Mammary epithelial cell (primary cell): Measurements from ENCODE around the gene ENDOD1.

Experiments used
- EZH2 ChIP-seq: IDR thresholded peaks from 2 replicates; pipeline ENCODE4 v1.6.1; 2012; ENCODE audit warnings: low read length, inconsistent platforms, borderline replicate concordance
- TF ChIP-seq, protein P1 (sequence below), 2 donors: IDR thresholded peaks in 1 of 2; conservative IDR thresholded peaks in 1 of 2; 2 replicates each; pipeline ENCODE4 v1.5.1; 2011 to 2012; ENCODE audit warnings: inconsistent platforms in 2 of 2, low read length in 2 of 2, mild to moderate bottlenecking in 2 of 2, control low read depth in 1 of 2, low read depth in 1 of 2; ENCODE audit not compliant: insufficient read depth in 1 of 2; ENCODE audit errors: extremely low read depth in 1 of 2

DNA sequence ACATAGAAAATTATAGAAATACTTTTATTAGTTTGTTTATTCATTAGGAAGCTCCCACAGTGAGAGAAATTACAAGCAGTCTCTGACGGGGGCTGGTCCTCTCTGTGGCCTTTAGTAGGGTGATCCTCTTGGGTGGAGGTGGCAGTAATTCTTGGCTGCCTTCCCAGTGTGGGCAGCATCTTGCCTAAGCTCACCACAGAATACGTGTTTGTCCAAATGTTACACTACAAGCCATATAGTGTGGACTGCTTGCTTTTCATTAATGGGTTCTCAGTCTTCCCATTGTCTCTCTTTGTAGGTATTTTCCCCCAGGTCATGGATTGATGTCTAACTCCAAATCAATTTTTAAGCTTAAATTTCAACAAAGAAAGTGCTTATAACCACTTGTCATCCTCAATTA is 43.3 kb downstream of the ENDOD1 start:
- TF ChIP-seq, protein P1, sequence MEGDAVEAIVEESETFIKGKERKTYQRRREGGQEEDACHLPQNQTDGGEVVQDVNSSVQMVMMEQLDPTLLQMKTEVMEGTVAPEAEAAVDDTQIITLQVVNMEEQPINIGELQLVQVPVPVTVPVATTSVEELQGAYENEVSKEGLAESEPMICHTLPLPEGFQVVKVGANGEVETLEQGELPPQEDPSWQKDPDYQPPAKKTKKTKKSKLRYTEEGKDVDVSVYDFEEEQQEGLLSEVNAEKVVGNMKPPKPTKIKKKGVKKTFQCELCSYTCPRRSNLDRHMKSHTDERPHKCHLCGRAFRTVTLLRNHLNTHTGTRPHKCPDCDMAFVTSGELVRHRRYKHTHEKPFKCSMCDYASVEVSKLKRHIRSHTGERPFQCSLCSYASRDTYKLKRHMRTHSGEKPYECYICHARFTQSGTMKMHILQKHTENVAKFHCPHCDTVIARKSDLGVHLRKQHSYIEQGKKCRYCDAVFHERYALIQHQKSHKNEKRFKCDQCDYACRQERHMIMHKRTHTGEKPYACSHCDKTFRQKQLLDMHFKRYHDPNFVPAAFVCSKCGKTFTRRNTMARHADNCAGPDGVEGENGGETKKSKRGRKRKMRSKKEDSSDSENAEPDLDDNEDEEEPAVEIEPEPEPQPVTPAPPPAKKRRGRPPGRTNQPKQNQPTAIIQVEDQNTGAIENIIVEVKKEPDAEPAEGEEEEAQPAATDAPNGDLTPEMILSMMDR (conservative IDR thresholded peaks at IDR 0.05 in 1 of 2, IDR thresholded peaks at IDR 0.05 in 1 of 2; ENCODE audit: extremely low read depth in 1 of 2, insufficient read depth in 1 of 2, low read depth in 1 of 2, low read length in 2 of 2): no peak
- TF ChIP-seq EZH2: no peak
